Pancreas (tissue), 10 donors: Measurements from ENCODE around the gene SNX12. TPM values are rescaled to one million over a fixed set of nuclear protein-coding genes. Genes with fewer than 3 reads are reported as not detected.
A peak's percentile ranks its signal among the peaks of the same experiment; 100 is the strongest.

Experiments
- ATAC-seq, 4 donors: fragments of 200-7000 bp; cut with Tn5 transposase; one replicate each; pipeline versions ENCODE4 v1.8.0 to v1.9.1; 2020; ENCODE audit warnings: mild to moderate bottlenecking in 4 of 4, moderate library complexity in 4 of 4
- DNase-seq, 6 donors: peaks; one replicate each; pipeline ENCODE4 v3.0.0-alpha.2; 2020
- FAIRE-seq: peaks from 2 replicates; lab custom pipeline; 2012; peaks lifted over from hg19 to GRCh38; lab: Jason Lieb, UNC
- H3K27ac ChIP-seq, 4 donors: fragments of 200-600 bp; sonication (generic); 1 replicate in 3 of 4; 2 replicates in 1 of 4; pipeline versions ENCODE4 v1.5.0 to v1.8.0; 2020
- H3K27me3 ChIP-seq, 4 donors: fragments of 200-600 bp; one replicate each; pipeline ENCODE4 v1.8.0; 2021
- H3K36me3 ChIP-seq, 3 donors: fragments of 200-600 bp; sonication (generic) in 1 of 3; one replicate each; pipeline versions ENCODE4 v1.5.0 to v1.8.0; 2020 to 2021
- H3K4me1 ChIP-seq, 3 donors: fragments of 200-600 bp; one replicate each; pipeline ENCODE4 v1.8.0; 2021
- H3K4me3 ChIP-seq, 4 donors: fragments of 200-600 bp; sonication (generic) in 2 of 4; one replicate each; pipeline versions ENCODE4 v1.5.0 to v1.8.0; 2020 to 2021
- H3K9me3 ChIP-seq, 4 donors: fragments of 200-600 bp; one replicate each; pipeline ENCODE4 v1.8.0; 2021
- CTCF ChIP-seq, 4 donors: fragments of 200-600 bp; sonication (generic) in 3 of 4; IDR thresholded peaks; one replicate each; pipeline versions ENCODE4 v1.5.0 to v1.8.0; 2021; ENCODE audit warnings: antibody characterized with exemption in 4 of 4
- WGBS, 2 donors: extraction: QIAGEN DNeasy Blood & Tissue Kit; methylation state at CpG; one replicate each; pipeline ENCODE4 v1.1.7; 2013; 5-methylcytosine and 5-hydroxymethylcytosine counted together
- intact Hi-C, 3 donors: fragments of 100-400 bp; cut with DNase I; formaldehyde crosslinking; loops; one replicate each; pipeline versions ENCODE4 v1.11.1 to v1.14.2; 2022
- polyA plus RNA-seq, 2 donors: library from polyadenylated mRNA; stranded (reverse); fragments of 200-250 nt; gene quantifications; one replicate each; pipeline ENCODE4 v1.2.3, GENCODE V29; 2013
- total RNA-seq, 6 donors: library from RNA; stranded (reverse); fragmentation: NEBNext Ultra II Directional in 4 of 6; extraction: Animal tissue kit (Norgen Biotek cat#: 25700) in 4 of 6; gene quantifications; one replicate each; pipeline versions ENCODE4 v1.2.1 to v1.2.4, GENCODE V29; 2021 to 2023
- donor health status: healthy with polysubstance abuse.
- donor health status: DM: no; HTN: no; CAD: no; lungs with moderate emphysema.
- donor health status: DM: no; HTN: no; CAD: no.
- donor health status: control.
- donor health status: control.
- donor health status: Bipolar disorder and iron deficiency.
- donor health status: DM: yes; HTN: yes; CAD: no.
- donor health status: DM: no; HTN: no; CAD: no.
- donor health status: DM: no; HTN: no; CAD: no.
- donor health status: DM: yes; HTN: yes; CAD: no.

SNX12 gene
- 10 to 100 TPM; 17.1 to 31.3 (median 23.5) TPM for total RNA-seq
- 10 to 100 TPM in 1 of 2 donors, 1 to 10 TPM in 1; 9.8 to 16.1 TPM for polyA plus RNA-seq

- Histone ChIP-seq H3K36me3 (no peaks in the 10 kb centered on the region), H3K27ac (peak within 1 kb of the TSS in 3 of 4 donors; percentile 16 to 73 (median 71)), H3K27me3 (peaks cover 0 to 7% (median 0%) of the 10 kb centered on the region in 4 donors), H3K4me1 (no peaks in the 10 kb centered on the region), H3K9me3 (no peaks in the 10 kb centered on the region), H3K4me3 (peak within 1 kb of the TSS; percentile 26 to 57 (median 40))
- intact Hi-C loops: no loop called here
- peak; percentile 88 to 95 (median 92) for DNase-seq
- WGBS, 2 donors: 0 to 33% methylated on average over 64 to 73 of the region's 73 CpGs
- TF ChIP-seq CTCF (IDR thresholded peaks at IDR 0.05): no peak
- peak; percentile 97 to 99 (median 98) for ATAC-seq
- peak; percentile 93 for FAIRE-seq
Measured at GRCh38 chrX:71068044-71068918, at the start of gene SNX12. TSS of gene SNX12 (minus strand) at chrX:71068334. CDS start at chrX:71068306, 28 bp downstream.

DNA sequence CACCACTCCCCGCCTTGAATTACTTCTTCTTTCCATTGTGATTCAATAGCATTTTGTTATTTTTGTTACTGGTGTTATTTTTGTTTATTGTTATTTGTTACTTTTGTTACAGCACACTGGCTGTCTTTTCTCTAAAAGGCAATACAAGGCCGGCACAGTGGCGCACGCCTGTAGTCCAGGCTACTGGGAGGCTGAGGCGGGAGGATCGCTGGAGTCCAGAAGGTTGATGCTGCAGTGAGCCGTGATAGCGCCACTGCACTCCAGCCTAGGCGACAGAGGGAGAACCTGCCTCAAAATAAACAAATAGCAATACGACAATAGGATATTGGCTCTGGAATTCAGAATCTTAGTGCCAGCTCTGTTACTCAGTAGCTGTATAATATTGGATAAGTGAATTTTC is 49.2 kb upstream of the SNX12 start:
- H3K27ac ChIP-seq: no peak overlapping the region
- FAIRE-seq (no peak), ATAC-seq (no peak), DNase-seq (no peak)
- H3K9me3 ChIP-seq: no peaks in the 10 kb centered on the region
- H3K4me3 ChIP-seq: no peak overlapping the region
- H3K36me3 ChIP-seq: peaks cover 0 to 3% (median 0%) of the 10 kb centered on the region in 3 donors
- WGBS, 2 donors: 68 to 73% methylated on average over 10 of the region's 10 CpGs
- intact Hi-C loops: no loop called here
- H3K27me3 ChIP-seq: peaks cover 0 to 5% (median 0%) of the 10 kb centered on the region in 4 donors
- no peak for TF ChIP-seq CTCF (IDR thresholded peaks at IDR 0.05)
- no peaks in the 10 kb centered on the region for H3K4me1 ChIP-seq

- no peak overlapping the region for H3K4me3 ChIP-seq
- WGBS, 2 donors: 55 to 60% methylated on average over 5 of the region's 5 CpGs
- ATAC-seq (no peak), FAIRE-seq (no peak), DNase-seq (no peak)
- no peak for TF ChIP-seq CTCF (IDR thresholded peaks at IDR 0.05)
- H3K9me3 ChIP-seq: no peaks in the 10 kb centered on the region
- H3K27ac ChIP-seq: no peak overlapping the region
- H3K36me3 ChIP-seq: no peaks in the 10 kb centered on the region
- H3K4me1 ChIP-seq: no peaks in the 10 kb centered on the region
- peaks cover 0 to 5% (median 0%) of the 10 kb centered on the region in 4 donors for H3K27me3 ChIP-seq
- intact Hi-C loops: no loop called here
Measured at GRCh38 chrX:71111921-71112431, 43.8 kb upstream of the SNX12 start.

- no peak for DNase-seq
- Histone ChIP-seq H3K4me3 (no peak within 1 kb of the TSS), H3K9me3 (no peaks in the 10 kb centered on the region), H3K36me3 (no peaks in the 10 kb centered on the region), H3K27ac (peak within 1 kb of the TSS in 1 of 4 donors; percentile 22), H3K4me1 (no peaks in the 10 kb centered on the region), H3K27me3 (peaks cover 0 to 5% (median 2%) of the 10 kb centered on the region in 4 donors)
- intact Hi-C loops: no loop called here
- FAIRE-seq: no peak
- peak in 2 of 4 donors; percentile 44 to 59 for ATAC-seq
- WGBS, 2 donors: 55 to 61% methylated on average over 8 of the region's 8 CpGs
- no peak for TF ChIP-seq CTCF (IDR thresholded peaks at IDR 0.05)
Measured at GRCh38 chrX:71111141-71111843, 43.2 kb upstream of the SNX12 start, which contains the start of gene IL2RG. TSS of gene IL2RG (minus strand) at chrX:71111577. CDS start at chrX:71111539, 38 bp downstream.
